IPS DF 4.7 (cell line): Measurements from ENCODE around the gene ATAD3A.

Source experiments
- DNase-seq: peaks from one replicate; pipeline ENCODE4 v3.0.0-alpha.2; 2013; ENCODE audit warnings: low spot score; ENCODE audit errors: extremely low read depth

ATAD3A gene

DNA sequence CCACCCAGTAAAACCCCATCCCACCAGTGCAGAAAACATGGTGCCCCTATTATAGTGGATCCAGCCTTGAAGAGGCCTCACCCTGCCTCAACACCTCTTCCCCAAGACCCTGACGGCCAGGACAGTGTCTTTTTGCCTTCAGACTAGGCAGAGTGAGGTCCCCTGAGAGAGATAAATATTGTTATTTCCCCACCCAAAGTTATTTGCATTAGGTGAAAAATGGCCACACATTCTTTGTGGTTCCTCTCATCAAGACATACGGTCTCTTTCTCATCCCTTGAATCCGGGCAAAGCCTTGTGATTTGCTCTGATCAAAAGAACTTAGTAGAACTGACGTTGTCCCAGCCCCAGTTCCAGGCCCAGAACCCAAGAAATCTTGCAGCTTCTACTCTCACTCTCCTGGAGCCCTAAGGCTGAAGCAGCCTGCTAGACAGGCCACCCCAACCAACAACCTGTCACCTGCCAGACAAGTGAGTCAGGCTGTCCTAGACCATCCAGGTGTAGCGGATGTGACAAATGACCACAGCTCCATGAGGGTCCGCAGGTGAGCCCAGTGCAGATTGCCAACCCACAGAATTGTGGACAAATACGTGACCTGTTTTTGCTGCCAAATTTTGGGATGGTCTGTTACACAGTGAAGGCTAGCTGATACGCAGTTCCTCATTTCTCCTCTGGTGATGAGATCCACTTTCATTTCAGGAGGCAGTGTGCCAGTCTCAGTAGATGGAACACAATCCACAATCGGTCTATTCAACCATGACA, 70.8 kb downstream of the ATAD3A start:
- no peak for DNase-seq

DNA sequence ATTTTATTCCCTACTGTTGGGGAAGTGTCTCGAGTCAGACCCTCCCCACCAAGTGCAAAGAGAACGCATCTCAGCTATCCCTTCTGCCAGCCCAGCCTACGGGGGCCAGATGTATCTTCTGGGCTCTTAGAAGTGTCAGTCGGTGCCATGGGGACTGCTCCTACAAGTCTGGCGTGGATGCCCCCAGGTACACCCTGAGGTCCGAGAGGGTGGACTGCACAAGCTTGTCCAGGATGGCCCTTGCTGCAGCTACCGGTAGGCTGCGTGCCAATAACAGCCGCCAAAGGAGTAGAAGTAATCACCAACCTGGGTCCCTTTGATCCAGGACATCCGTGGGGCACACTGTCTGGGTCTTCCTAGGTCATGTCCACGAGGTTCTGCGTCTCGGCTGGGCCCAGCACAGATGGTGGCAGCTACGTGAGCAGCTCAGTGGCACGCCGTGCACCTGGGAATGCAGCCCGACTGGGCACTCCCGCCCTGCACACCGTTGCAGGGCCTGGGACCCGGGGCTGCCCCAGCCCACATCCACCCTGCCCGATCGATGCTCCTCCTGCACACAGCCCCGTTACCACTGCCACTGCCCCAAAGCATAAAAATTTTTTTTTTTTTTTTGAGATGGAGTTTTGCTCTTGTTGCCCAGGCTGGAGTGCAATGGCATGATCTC, 71.5 kb downstream of the ATAD3A start:
- DNase-seq, result no peak
